Activated CD8-positive, alpha-beta memory T cell treated with anti-CD3 and anti-CD28 coated beads, Interleukin-2, amount 50 U/mL, for 1 hour (primary cell): ENCODE data around the gene SPIRE2.
"Not testable (repeated sequence)": the region's sequence is repeated elsewhere in the genome, so short reads cannot be mapped to it uniquely, and the experiment has no call there.

ENCODE experiments used
- DNase-seq: peaks from one replicate; pipeline ENCODE4 v3.0.0-alpha.2; 2020; ENCODE audit errors: extremely low read depth

The SPIRE2 gene

GRCh38 chr16:89806589-89807193, 21.6 kb upstream of the SPIRE2 start:
- DNase-seq: not testable (repeated sequence)

DNA sequence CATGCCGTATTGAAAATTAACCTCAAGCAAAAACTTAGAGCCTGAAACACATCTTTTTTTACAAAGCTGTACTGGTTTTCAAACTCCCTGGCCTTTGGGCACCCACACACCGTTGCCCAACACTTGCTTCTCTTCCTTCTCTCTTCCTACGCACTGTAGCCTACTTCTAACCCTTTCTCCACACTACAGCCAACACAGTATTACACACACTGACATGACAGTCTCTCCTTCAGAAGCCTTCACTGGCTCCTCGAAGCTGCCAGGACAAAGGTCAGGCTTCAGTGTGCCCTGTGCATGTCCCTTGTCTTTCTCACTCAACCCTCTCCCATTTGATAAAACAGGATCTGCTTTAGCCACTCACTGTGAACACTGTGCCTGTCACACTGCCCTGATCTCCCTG, 19.8 kb upstream of the SPIRE2 start:
- DNase-seq: no peak

DNA sequence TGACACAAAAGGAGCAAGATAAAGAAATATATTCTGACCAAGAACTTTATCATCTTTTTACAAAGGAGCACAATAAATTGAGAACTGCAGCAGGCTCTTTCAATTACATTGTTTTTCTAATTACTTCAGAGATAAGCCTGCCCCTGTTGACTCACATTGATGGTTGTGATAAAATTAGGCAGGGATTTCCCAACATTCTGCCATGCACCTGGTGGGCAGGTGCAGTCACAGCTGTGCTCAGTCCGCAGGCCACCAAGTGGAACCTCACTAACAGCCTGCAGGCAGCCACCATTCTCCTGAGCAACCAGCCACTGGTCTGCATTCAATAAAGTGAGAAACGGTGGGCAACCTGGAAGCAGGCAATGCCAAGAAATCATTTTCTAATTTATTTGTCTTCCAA, 17.0 kb upstream of the SPIRE2 start:
- DNase-seq: no peak

DNA sequence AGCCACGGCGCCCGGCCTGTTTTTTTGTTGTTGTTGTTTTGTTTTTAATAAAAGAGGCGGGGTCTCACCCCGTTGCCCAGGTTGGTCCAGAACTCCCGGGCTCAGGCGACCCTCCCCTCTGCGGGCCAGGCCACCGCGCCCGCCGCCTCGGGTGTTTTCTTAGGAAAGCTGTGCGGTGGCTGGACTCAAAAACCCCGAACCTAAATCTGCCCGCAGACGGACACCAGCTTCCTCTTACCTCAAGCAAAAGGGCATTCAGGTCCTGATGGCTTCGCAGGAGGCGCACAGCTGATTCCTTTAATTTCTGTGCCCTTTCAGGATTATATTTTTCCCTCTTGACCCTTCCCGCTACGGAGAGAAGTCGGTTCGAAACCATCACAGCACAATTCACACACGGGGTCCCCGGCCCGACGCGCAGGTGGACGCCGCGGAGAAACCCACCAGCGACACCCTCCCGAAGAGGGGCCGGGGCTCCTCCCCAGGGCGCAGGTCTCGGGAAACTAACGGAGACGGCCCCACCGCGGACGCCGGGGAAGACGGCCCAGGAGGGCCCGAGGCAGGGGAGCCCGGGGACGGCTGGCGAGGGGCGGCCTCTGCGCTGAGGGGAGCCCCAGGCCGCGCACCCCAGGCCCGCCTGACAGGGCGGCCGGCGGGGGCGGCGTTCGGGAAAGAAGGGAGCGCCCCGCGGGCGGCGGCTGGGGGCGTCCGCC, 12.5 kb upstream of the SPIRE2 start:
- DNase-seq: no peak

DNA sequence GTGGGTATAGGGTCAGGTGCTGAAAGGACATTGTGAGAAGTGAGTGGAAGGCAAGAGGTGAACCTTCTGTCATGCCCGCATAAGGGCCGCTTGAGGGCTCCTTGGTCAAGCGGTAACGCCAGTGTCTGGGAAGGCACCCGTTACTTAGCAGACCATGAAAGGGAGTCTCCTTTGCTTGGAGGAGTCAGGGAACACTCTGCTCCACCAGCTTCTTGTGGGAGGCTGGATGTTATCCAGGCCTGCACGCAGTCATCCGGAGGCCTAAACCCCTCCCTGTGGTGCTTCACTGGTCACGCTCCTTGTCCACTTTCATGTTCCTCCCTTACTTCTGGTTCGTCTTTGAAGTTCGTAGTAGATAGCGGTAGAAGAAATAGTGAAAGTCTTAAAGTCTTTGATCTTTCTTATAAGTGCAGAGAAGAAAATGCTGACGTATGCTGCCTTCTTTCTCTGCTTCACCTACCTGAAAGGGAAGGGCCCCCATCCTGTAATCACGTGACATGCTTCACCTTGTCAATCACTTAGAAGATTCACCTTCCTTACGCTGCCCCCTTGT, 9.3 kb upstream of the SPIRE2 start:
- not testable (repeated sequence) for DNase-seq

DNA sequence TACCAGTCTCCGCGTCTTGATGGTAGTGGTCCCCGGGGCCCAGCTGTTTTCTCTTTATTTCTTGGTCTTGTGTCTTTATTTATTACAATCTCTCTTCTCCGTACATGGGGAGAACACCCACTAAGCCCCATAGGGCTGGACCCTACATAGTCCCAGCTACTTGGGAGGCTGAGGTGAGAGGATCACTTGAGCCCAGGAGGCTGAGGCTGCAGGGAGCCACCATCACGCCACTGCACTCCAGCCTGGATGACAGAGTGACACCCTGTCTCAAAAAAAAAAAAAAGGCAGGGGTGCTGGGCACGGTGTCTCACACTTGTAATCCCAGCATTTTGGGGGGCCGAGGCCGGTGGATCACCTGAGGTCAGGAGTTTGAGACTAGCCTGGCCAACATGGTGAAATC, 8.8 kb upstream of the SPIRE2 start:
- not testable (repeated sequence) for DNase-seq

DNA sequence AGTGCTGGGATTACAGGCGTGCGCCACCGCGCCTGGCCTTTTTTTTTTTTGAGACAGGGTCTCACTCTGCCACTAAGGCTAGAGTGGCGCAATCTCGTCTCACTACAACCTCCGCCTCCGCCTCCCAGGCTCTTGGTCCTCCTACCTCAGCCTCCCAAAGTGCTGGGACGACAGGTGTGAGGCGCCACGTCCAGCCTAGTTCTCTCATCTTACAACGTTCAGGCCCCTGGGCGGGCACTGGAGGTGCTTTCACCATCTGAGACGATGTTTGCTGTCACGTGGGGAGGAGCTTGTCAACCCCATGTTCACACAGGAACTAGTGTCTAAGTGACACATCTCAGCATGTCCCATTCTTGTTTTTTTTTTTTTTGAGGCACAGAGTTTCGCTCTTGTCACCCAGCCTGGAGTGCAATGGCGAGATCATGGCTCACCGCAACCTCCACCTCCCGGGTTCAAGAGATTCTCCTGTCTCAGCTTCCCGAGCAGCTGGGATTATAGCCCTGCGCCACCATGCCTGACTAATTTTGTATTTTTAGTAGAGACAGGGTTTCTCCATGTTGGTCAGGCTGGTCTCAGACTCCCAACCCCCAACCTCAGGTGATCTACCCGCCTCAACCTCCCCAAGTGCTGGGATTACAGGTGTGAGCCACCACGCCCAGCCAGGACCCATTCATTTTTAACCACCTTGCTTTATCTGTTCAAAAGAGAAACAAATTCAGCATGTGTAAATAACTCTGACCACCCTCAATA, 6.7 kb upstream of the SPIRE2 start:
- DNase-seq: no peak

DNA sequence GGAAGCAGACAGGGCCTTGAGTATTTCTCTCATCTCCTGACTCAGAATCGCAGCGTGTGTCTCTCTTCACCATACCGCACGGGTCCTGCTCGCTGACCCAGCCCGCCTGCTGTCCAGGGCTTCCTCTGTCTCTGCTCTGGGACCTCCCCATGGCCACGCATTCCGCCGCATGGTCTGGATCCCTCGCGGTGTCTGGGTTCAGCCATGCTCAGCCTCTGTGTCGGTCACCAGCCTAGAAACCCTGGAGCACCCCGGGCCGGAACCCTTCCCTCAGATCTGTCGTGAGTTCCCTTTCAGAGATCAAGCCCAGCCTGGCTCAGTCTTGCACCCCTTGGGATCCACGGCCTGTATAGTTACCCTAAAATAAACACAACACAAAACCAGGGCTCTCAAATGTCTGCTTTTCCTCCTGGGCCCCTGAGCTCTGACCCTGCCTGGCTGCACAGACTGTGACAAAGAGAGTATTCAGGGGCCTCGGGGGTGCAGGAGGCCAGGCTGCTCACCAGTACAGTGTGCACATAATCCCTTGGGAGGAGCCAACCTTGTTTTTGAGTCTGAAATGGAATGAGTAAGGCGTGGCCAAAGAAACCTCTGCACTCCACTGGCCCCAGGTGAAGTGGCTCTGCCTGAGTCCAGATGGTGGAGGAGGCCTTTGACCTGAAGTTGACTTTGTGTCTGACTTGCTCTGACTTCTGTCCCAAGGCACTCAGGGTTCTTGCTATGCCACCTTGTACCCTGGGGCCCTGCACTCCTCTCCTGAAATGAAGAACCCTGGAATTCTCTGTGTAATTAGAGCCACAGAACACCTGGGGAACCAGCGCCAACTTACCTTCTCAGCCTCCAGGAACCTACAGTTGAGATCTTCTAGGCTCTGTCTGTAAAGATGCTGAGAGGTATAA, 5.8 kb upstream of the SPIRE2 start:
- no peak for DNase-seq

DNA sequence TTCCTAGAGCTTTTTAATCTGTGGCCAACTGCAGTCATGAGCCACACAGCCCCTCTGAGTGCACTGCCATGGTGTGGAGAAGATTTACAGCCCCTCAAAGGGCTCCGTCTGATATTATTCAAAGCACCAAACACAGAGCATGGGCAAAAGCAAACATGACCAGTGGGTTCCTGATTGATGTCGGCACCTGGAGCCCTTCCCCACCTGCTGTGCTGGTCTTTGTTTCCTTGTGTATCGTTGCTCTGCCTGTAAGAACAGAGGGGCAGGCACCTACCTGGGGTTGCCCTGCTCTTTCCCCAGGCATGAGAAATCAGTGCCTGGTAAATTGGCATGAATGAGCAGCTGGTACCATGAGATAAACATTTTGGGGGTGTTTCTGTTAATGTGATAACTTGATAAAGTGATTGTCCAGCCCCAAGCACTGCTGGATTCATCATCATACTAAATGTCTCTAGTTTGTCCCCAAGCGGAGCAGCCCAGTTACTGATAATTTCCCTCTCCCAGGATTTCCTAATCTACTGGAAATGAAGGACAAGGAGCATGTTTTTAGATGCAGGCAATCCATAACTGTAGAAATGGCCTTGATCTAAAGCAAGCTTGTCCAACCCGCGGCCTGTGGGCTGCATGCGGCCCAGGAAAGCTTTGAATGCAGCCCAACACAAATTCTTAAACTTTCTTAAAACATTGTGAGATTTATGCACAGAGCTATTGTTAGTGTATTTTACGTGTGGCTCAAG, 5.0 kb upstream of the SPIRE2 start:
- no peak for DNase-seq

DNA sequence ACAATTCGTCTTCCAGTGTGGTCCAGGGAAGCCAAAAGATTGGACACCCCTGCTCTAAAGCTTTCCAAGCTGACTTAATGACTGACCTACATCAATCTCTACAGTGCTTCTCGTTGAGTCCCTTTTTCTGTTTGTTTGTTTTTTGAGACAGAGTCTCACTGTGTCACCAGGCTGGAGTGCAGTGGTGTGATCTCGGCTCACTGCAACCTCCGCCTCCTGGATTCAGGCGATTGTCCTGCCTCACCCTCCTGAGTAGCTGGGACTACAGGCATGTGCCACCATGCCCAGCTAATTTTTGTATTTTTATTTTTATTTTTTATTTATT, 4.5 kb upstream of the SPIRE2 start:
- DNase-seq: not testable (repeated sequence)

DNA sequence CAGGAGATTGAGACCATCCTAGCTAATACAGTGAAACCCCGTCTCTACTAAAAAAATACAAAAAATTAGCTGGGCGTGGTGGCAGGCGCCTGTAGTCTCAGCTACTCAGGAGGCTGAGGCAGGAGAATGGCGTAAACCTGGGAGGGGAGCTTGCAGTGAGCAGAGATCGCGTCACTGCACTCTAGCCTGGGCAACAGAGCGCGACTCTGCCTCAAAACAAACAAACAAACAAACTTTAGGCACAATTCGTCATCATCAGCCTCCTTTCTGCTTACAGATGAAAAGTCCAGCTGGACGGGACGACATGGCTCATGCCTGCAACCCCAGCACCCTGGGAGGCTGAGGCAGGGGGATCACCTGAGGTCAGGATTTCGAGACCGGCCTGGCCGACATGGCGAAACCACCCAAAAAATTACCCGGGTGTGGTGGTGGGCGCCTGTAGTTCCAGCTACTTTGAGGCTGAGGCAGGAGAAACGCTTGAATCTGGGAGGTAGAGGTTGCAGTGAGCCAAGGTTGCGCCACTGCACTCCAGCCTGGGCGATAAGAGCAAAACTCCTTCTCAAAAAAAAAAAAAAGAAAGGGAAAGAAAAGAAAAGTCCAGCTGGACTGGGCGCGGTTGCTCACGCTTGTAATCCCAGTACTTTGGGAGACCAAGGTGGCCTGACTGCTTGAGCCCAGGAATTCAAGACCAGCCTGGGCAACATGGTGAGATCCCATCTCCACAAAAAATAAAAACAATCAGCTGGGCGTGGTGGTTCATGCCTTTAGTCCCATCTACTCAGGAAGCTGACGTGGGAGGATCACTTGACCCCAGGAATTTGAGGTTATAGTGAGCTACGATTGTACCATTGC, 1.5 kb upstream of the SPIRE2 start:
- DNase-seq: no peak

GRCh38 chr16:89827383-89828198, 684 bp upstream of the SPIRE2 start:
- DNase-seq: no peak

- no peak for DNase-seq
Observed at GRCh38 chr16:89828870-89829629, 775 bp downstream of the SPIRE2 start.

GRCh38 chr16:89829630-89830437, 1.6 kb downstream of the SPIRE2 start:
- DNase-seq: no peak

GRCh38 chr16:89831810-89832328, 3.6 kb downstream of the SPIRE2 start:
- DNase-seq: no peak

DNA sequence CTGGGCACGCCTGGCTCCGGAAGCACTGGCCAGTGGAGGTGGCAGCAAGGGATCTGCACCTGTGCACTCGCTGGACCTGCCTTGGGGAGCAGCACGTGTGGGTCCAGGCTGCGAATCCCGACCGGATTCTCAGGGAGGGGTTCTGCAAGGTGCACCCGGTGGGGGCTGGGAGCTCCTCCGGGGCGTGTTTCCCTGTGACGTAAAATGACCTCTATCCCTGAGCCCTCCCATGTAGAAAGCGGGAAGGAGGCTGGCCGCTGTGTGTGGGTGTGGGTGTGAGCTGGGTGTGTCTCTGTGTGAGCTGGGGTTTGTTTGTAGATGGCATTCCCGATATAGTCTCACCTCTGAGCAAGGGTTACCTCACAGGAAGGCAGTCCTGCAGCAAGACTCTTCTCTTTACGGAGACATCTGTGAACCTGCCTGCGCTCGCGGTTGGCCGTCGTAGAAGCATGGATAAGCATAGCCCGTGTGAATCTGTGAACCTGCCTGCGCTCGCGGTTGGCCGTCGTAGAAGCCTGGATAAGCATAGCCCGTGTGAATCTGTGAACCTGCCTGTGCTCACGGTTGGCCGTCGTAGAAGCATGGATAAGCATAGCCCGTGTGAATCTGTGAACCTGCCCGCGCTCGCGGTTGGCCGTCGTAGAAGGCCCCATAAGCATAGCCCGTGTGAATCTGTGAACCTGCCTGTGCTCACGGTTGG, 5.5 kb downstream of the SPIRE2 start:
- DNase-seq: not testable (repeated sequence)
